Measurements from ENCODE around the gene BSN. TPM values are rescaled to one million over a fixed set of nuclear protein-coding genes. Genes with fewer than 3 reads are reported as not detected.

Gene BSN
- total and polyA plus RNA-seq, 2 donors (not counting 3 experiments of a cell fraction or from before 2014, with no cell fraction given) = 0.04 to 0.27 TPM

GRCh38 chr3:49591615-49592014, 37.3 kb downstream of the BSN start:
- Histone ChIP-seq H3K79me2 (ENCODE audit: control insufficient read depth, insufficient read depth, low read length) (no peaks in the 10 kb centered on the region), H3K4me1 (ENCODE audit: control insufficient read depth, extremely low read depth, insufficient read depth, low read length) (no peaks in the 10 kb centered on the region), H3K36me3 (ENCODE audit: control insufficient read depth in 2 of 2, extremely low read depth in 1 of 2, insufficient read depth in 2 of 2, low read length in 2 of 2) (no peaks in the 10 kb centered on the region), H3K9ac (replicated peaks; ENCODE audit: extremely low read depth, insufficient read depth, low read length) (no peak overlapping the region), H3K4me2 (ENCODE audit: insufficient read depth, low read length) (no peak overlapping the region), H3K4me3 (replicated peaks in 1 of 3; ENCODE audit: insufficient read depth in 1 of 3, low read depth in 1 of 3, low read length in 3 of 3) (no peak overlapping the region), H2AFZ (ENCODE audit: low read depth, low read length) (no peak overlapping the region), H3K27me3 (ENCODE audit: control insufficient read depth in 2 of 2, insufficient read depth in 2 of 2, low read length in 2 of 2) (peaks cover 0 to 5% of the 10 kb centered on the region in 2 experiments), H3K9me3 (replicated peaks; ENCODE audit: control insufficient read depth, insufficient read depth, low read length) (no peaks in the 10 kb centered on the region), H3K27ac (ENCODE audit: insufficient read depth, low read depth, low read length) (no peak overlapping the region), H4K20me1 (replicated peaks; ENCODE audit: control insufficient read depth, extremely low read depth, insufficient read depth, low read length) (no peaks in the 10 kb centered on the region), H3K9me1 (replicated peaks; ENCODE audit: control insufficient read depth, extremely low read depth, insufficient read depth, low read length) (no peaks in the 10 kb centered on the region)
- CTCF ChIA-PET = no interaction called here
- dilution Hi-C loops (cut with MboI; ENCODE audit: extremely low pct_ligation_motif_present, low sequenced_read_pairs) (no loop called here), intact Hi-C loops (cut with micrococcal nuclease) (no loop called here)
- FAIRE-seq = no peak
- no TSS peak for BruUV-seq (replicated peaks)
- DNase-seq (ENCODE audit: low read depth, low spot score) = no peak
- no peak for TF ChIP-seq EZH2 (IDR thresholded peaks at IDR 0.05; ENCODE audit: borderline replicate concordance, low read depth, low read length, severe bottlenecking)
- POLR2A ChIA-PET = no interaction called here

- Histone ChIP-seq H3K79me2 (ENCODE audit: control insufficient read depth, insufficient read depth, low read length) (no peaks in the 10 kb centered on the region), H3K27me3 (ENCODE audit: control insufficient read depth in 2 of 2, insufficient read depth in 2 of 2, low read length in 2 of 2) (no peaks in the 10 kb centered on the region), H3K9ac (replicated peaks; ENCODE audit: extremely low read depth, insufficient read depth, low read length) (no peak overlapping the region), H4K20me1 (replicated peaks; ENCODE audit: control insufficient read depth, extremely low read depth, insufficient read depth, low read length) (no peaks in the 10 kb centered on the region), H3K4me1 (ENCODE audit: control insufficient read depth, extremely low read depth, insufficient read depth, low read length) (no peaks in the 10 kb centered on the region), H2AFZ (ENCODE audit: low read depth, low read length) (no peak overlapping the region), H3K4me3 (replicated peaks in 1 of 3; ENCODE audit: insufficient read depth in 1 of 3, low read depth in 1 of 3, low read length in 3 of 3) (no peak overlapping the region), H3K27ac (ENCODE audit: insufficient read depth, low read depth, low read length) (no peak overlapping the region), H3K9me3 (replicated peaks; ENCODE audit: control insufficient read depth, insufficient read depth, low read length) (no peaks in the 10 kb centered on the region), H3K4me2 (ENCODE audit: insufficient read depth, low read length) (no peak overlapping the region), H3K9me1 (replicated peaks; ENCODE audit: control insufficient read depth, extremely low read depth, insufficient read depth, low read length) (no peaks in the 10 kb centered on the region), H3K36me3 (ENCODE audit: control insufficient read depth in 2 of 2, extremely low read depth in 1 of 2, insufficient read depth in 2 of 2, low read length in 2 of 2) (no peaks in the 10 kb centered on the region)
- intact Hi-C loops (cut with micrococcal nuclease) = no loop called here
- TF ChIP-seq GATA2 (IDR thresholded peaks at IDR 0.05; ENCODE audit: insufficient read depth, insufficient read length, low read depth, low read length) = no peak
- TF ChIP-seq CTCF (IDR thresholded peaks at IDR 0.05; ENCODE audit: extremely low read depth in 1 of 2, insufficient read depth in 1 of 2, low read depth in 1 of 2, low read length in 2 of 2) = no peak
- no peak for TF ChIP-seq POLR2A (IDR thresholded peaks at IDR 0.05; ENCODE audit: low read depth, low read length)
- TF ChIP-seq EZH2 (IDR thresholded peaks at IDR 0.05; ENCODE audit: borderline replicate concordance, low read depth, low read length, severe bottlenecking) = no peak
- no peak for TF ChIP-seq MAX (IDR thresholded peaks at IDR 0.05; ENCODE audit: insufficient read depth, insufficient read length)
- dilution Hi-C loops (cut with MboI; ENCODE audit: extremely low pct_ligation_motif_present, low sequenced_read_pairs) = no loop called here
- CTCF ChIA-PET = no interaction called here
- DNase-seq (ENCODE audit: low read depth, low spot score) (no peak), FAIRE-seq (no peak)
- POLR2A ChIA-PET = no interaction called here
- no TSS peak for BruUV-seq (replicated peaks)
Observed at GRCh38 chr3:49593041-49593440, 38.8 kb downstream of the BSN start.

All from endothelial cell of umbilical vein (primary cell).